ENCODE data around the gene TBC1D22A. TPM values are rescaled to one million over a fixed set of nuclear protein-coding genes. Genes with fewer than 3 reads are reported as not detected.

The TBC1D22A gene
- polyA plus RNA-seq, result 10 to 100 TPM; 17.7 to 26.4 (median 21.0) TPM
- long read RNA-seq, donor 1, transcript TBC1D22A-201 (13 exons, 3,787 nt), result major isoform, 9 of 10 reads
- long read RNA-seq, donor 1, partial matches to known transcripts, result 0 of 10 reads
- long read RNA-seq, donor 1, other reads (novel, unspliced or antisense), result 0 of 10 reads
- long read RNA-seq, donor 2, partial matches to known transcripts, result 0 of 1 reads
- long read RNA-seq, donor 2, other reads (novel, unspliced or antisense), result 0 of 1 reads
- long read RNA-seq, donor 3, partial matches to known transcripts, result 0 of 1 reads
- long read RNA-seq, donor 3, other reads (novel, unspliced or antisense), result 0 of 1 reads
- long read RNA-seq, donor 4, result 0 reads
- long read RNA-seq, donor 5, result 0 reads
- long read RNA-seq, donor 6, partial matches to known transcripts, result 0 of 3 reads
- long read RNA-seq, donor 6, other reads (novel, unspliced or antisense), result 0 of 3 reads
- long read RNA-seq, donor 7, partial matches to known transcripts, result 0 of 2 reads
- long read RNA-seq, donor 7, other reads (novel, unspliced or antisense), result 0 of 2 reads
- long read RNA-seq, donor 8, partial matches to known transcripts, result 0 of 2 reads
- long read RNA-seq, donor 8, other reads (novel, unspliced or antisense), result 0 of 2 reads
- long read RNA-seq, donor 9, partial matches to known transcripts, result 0 of 1 reads
- long read RNA-seq, donor 9, other reads (novel, unspliced or antisense), result 0 of 1 reads
- long read RNA-seq, donor 10, partial matches to known transcripts, result 0 of 4 reads
- long read RNA-seq, donor 10, other reads (novel, unspliced or antisense), result 0 of 4 reads

DNA sequence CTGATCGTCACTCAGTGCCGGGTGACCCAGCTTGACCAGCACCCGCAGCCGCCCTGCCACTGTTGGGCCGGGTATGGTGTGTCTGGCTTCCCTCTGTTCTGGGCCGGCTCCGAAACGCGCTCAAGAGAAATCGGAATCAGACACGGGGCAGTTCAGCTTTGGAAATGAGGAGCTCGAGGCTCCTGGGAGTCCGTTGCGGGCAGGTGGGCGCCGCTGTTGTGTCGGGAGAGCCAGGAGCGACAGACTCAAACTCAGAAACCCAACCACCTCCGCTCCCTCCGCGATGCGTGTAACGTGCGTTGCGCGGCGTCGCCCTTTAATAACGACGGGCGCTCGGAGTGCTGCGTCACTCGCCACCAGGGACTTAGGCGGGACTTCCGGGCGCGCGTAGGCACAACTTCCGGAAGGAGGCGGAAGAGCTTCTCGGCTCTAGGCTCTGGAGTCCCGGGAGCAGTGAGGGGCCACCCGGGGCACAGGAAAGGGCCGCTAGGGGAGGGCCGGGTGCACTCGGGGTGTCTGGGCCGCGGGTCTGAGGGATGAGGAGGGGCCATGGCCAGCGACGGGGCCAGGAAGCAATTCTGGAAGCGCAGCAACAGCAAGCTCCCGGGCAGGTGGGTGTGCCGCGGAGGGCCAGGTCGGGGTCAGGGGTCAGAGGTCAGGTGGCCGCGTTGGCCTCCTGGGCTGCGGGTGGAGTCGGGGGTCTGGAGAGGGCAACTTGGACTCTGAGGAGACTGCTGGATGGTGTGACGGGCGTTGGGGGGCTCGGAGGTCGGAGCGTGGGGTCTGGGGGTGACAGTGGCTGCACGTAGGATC is at the start of gene TBC1D22A:
Gene TBC1D22A (plus strand): TSS at position 413 of the 813 bp plus-strand sequence. CDS start 137 bp downstream, at position 550.
- peaks cover 0 to 11% (median 0%) of the 10 kb centered on the region in 3 donors for H3K36me3 ChIP-seq (ENCODE audit: control insufficient read depth in 3 of 3, insufficient read depth in 2 of 3, low read depth in 1 of 3, low read length in 3 of 3)
- FAIRE-seq (no peak), DNase-seq (peak; percentile 95 to 97)
- no peaks in the 10 kb centered on the region for H3K27me3 ChIP-seq (ENCODE audit: control insufficient read depth in 3 of 3, insufficient read depth in 3 of 3, low read length in 3 of 3)
- H3K4me3 ChIP-seq (ENCODE audit: low read depth in 1 of 3, low read length in 3 of 3), result peak within 1 kb of the TSS; percentile 70 to 87 (median 86)
- H3K4me1 ChIP-seq (ENCODE audit: control insufficient read depth in 3 of 3, insufficient read depth in 2 of 3, low read depth in 1 of 3, low read length in 2 of 3), result peaks cover 0 to 20% (median 3%) of the 10 kb centered on the region in 3 donors
- peak within 1 kb of the TSS; percentile 87 to 96 (median 88) for H3K27ac ChIP-seq (ENCODE audit: low read depth in 1 of 3, low read length in 2 of 3)
- 0 to 1% (median 1%) methylated on average over 63 to 66 of the region's 66 CpGs for WGBS, 3 donors
- H3K9me3 ChIP-seq (ENCODE audit: control insufficient read depth in 2 of 2, insufficient read depth in 1 of 2, low read depth in 1 of 2, low read length in 1 of 2), result no peaks in the 10 kb centered on the region

DNA sequence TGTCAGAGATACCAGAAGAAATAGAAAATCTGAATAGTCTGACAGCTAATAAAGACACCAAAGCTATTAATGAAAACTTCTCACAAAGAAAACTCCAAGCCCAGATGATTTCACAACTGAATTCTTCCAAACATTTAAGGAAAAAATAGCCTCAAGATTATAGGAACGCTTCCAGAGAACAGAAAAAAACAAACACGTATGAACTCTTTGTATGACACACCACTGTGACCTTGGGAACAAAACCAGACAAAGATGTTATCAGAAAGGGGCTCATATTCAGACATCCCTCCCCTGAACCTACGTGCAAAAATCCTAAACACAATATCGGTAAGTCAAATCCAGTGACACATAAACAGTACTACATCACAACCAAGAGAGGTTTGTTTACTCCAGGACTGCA is 47.9 kb upstream of the TBC1D22A start:
- no peak overlapping the region for H3K27ac ChIP-seq (ENCODE audit: low read depth in 1 of 3, low read length in 2 of 3)
- no peak overlapping the region for H3K4me3 ChIP-seq (ENCODE audit: low read depth in 1 of 3, low read length in 3 of 3)
- FAIRE-seq (no peak), DNase-seq (no peak)
- 58 to 80% (median 77%) methylated on average over 4 of the region's 4 CpGs for WGBS, 3 donors
- peaks cover 0 to 2% (median 0%) of the 10 kb centered on the region in 3 donors for H3K4me1 ChIP-seq (ENCODE audit: control insufficient read depth in 3 of 3, insufficient read depth in 2 of 3, low read depth in 1 of 3, low read length in 2 of 3)
- H3K36me3 ChIP-seq (ENCODE audit: control insufficient read depth in 3 of 3, insufficient read depth in 2 of 3, low read depth in 1 of 3, low read length in 3 of 3), result peaks cover 16 to 71% (median 25%) of the 10 kb centered on the region in 3 donors
- H3K27me3 ChIP-seq (ENCODE audit: control insufficient read depth in 3 of 3, insufficient read depth in 3 of 3, low read length in 3 of 3), result no peaks in the 10 kb centered on the region
- no peaks in the 10 kb centered on the region for H3K9me3 ChIP-seq (ENCODE audit: control insufficient read depth in 2 of 2, insufficient read depth in 1 of 2, low read depth in 1 of 2, low read length in 1 of 2)

DNA sequence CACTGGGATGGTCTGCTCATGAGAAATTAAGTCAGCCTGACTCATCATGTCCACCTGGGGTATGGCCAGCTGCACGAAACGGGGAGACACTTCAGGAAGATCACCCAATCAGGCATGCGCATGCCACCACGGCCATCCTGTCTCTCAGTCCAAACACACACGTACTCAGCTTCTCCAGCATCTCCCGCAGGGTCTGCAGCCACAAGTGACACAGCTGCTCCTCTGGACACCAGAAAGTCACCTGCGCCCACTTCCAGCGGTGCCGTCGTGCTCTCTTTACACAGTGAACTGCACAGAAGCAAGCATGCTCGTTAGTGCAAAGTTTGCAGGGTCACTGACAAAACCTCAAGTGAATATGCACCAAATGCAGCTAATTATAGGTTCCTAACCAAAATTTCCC is 42.5 kb upstream of the TBC1D22A start:
- 93 to 94% (median 93%) methylated on average over 11 of the region's 11 CpGs for WGBS, 3 donors
- no peak for FAIRE-seq
- H3K27me3 ChIP-seq (ENCODE audit: control insufficient read depth in 3 of 3, insufficient read depth in 3 of 3, low read length in 3 of 3), result no peaks in the 10 kb centered on the region
- no peak overlapping the region for H3K27ac ChIP-seq (ENCODE audit: low read depth in 1 of 3, low read length in 2 of 3)
- DNase-seq, result no peak
- H3K36me3 ChIP-seq (ENCODE audit: control insufficient read depth in 3 of 3, insufficient read depth in 2 of 3, low read depth in 1 of 3, low read length in 3 of 3), result peaks cover 12 to 77% (median 22%) of the 10 kb centered on the region in 3 donors
- no peak overlapping the region for H3K4me3 ChIP-seq (ENCODE audit: low read depth in 1 of 3, low read length in 3 of 3)
- no peaks in the 10 kb centered on the region for H3K9me3 ChIP-seq (ENCODE audit: control insufficient read depth in 2 of 2, insufficient read depth in 1 of 2, low read depth in 1 of 2, low read length in 1 of 2)
- H3K4me1 ChIP-seq (ENCODE audit: control insufficient read depth in 3 of 3, insufficient read depth in 2 of 3, low read depth in 1 of 3, low read length in 2 of 3), result no peaks in the 10 kb centered on the region

DNA sequence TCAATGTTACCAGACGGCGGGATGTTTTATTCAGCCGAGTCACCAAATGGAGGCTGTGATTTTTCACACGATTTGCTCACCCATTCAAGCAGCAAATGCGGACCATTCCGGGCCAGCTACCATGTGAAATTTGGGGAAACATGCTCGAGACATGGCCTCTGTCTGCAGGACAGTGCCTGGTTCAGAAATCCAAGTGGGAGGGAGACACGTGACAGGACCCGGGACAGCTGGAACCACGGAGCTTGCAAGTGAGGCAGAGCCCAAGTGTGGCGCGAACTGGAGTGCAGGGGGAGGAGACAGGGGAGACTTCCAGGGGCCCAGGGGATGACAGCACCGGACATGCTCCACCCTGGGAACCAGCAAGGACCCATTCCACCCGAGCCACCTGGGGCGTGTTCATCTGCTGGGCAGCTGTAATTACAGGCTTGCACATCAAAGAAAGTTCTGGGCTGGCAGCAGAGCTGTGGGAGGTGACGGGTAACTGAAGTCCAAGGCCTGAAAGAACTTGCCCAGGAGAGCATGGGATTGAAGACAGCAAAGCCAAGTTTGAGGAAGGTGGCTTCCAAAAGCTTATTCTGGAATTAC is 40.9 kb upstream of the TBC1D22A start:
- 65 to 77% (median 69%) methylated on average over 16 of the region's 16 CpGs for WGBS, 3 donors

GRCh38 chr22:46723882-46724281 is 38.6 kb upstream of the TBC1D22A start:
- no peaks in the 10 kb centered on the region for H3K9me3 ChIP-seq (ENCODE audit: control insufficient read depth in 2 of 2, insufficient read depth in 1 of 2, low read depth in 1 of 2, low read length in 1 of 2)
- FAIRE-seq, result no peak
- WGBS, 3 donors, result 90 to 93% (median 92%) methylated on average over 9 of the region's 9 CpGs
- peaks cover 7 to 10% (median 10%) of the 10 kb centered on the region in 3 donors for H3K4me1 ChIP-seq (ENCODE audit: control insufficient read depth in 3 of 3, insufficient read depth in 2 of 3, low read depth in 1 of 3, low read length in 2 of 3)
- no peaks in the 10 kb centered on the region for H3K27me3 ChIP-seq (ENCODE audit: control insufficient read depth in 3 of 3, insufficient read depth in 3 of 3, low read length in 3 of 3)
- no peak overlapping the region for H3K27ac ChIP-seq (ENCODE audit: low read depth in 1 of 3, low read length in 2 of 3)
- no peak overlapping the region for H3K4me3 ChIP-seq (ENCODE audit: low read depth in 1 of 3, low read length in 3 of 3)
- DNase-seq, result no peak
- peaks cover 7 to 83% (median 12%) of the 10 kb centered on the region in 3 donors for H3K36me3 ChIP-seq (ENCODE audit: control insufficient read depth in 3 of 3, insufficient read depth in 2 of 3, low read depth in 1 of 3, low read length in 3 of 3)

More for the DNA sequence above, 40.9 kb upstream of the TBC1D22A start:
- FAIRE-seq, result no peak
- Histone ChIP-seq H3K27ac (ENCODE audit: low read depth in 1 of 3, low read length in 2 of 3) (no peak overlapping the region), H3K9me3 (ENCODE audit: control insufficient read depth in 2 of 2, insufficient read depth in 1 of 2, low read depth in 1 of 2, low read length in 1 of 2) (no peaks in the 10 kb centered on the region), H3K36me3 (ENCODE audit: control insufficient read depth in 3 of 3, insufficient read depth in 2 of 3, low read depth in 1 of 3, low read length in 3 of 3) (peaks cover 10 to 82% (median 22%) of the 10 kb centered on the region in 3 donors), H3K4me1 (ENCODE audit: control insufficient read depth in 3 of 3, insufficient read depth in 2 of 3, low read depth in 1 of 3, low read length in 2 of 3) (no peaks in the 10 kb centered on the region), H3K27me3 (ENCODE audit: control insufficient read depth in 3 of 3, insufficient read depth in 3 of 3, low read length in 3 of 3) (no peaks in the 10 kb centered on the region), H3K4me3 (ENCODE audit: low read depth in 1 of 3, low read length in 3 of 3) (no peak overlapping the region)
- no peak for DNase-seq

GRCh38 chr22:46725096-46725495 is 37.4 kb upstream of the TBC1D22A start:
- H3K27me3 ChIP-seq (ENCODE audit: control insufficient read depth in 3 of 3, insufficient read depth in 3 of 3, low read length in 3 of 3), result no peaks in the 10 kb centered on the region
- no peak for DNase-seq
- no peak for FAIRE-seq
- H3K27ac ChIP-seq (ENCODE audit: low read depth in 1 of 3, low read length in 2 of 3), result no peak overlapping the region
- peaks cover under 1 to 80% (median 6%) of the 10 kb centered on the region in 3 donors for H3K36me3 ChIP-seq (ENCODE audit: control insufficient read depth in 3 of 3, insufficient read depth in 2 of 3, low read depth in 1 of 3, low read length in 3 of 3)
- WGBS, 3 donors, result 89 to 94% (median 90%) methylated on average over 18 of the region's 18 CpGs
- H3K4me1 ChIP-seq (ENCODE audit: control insufficient read depth in 3 of 3, insufficient read depth in 2 of 3, low read depth in 1 of 3, low read length in 2 of 3), result peaks cover 7 to 10% (median 10%) of the 10 kb centered on the region in 3 donors
- no peaks in the 10 kb centered on the region for H3K9me3 ChIP-seq (ENCODE audit: control insufficient read depth in 2 of 2, insufficient read depth in 1 of 2, low read depth in 1 of 2, low read length in 1 of 2)
- no peak overlapping the region for H3K4me3 ChIP-seq (ENCODE audit: low read depth in 1 of 3, low read length in 3 of 3)

GRCh38 chr22:46726066-46726985 is 36.1 kb upstream of the TBC1D22A start:
- Histone ChIP-seq H3K27ac (ENCODE audit: low read depth in 1 of 3, low read length in 2 of 3) (no peak overlapping the region), H3K27me3 (ENCODE audit: control insufficient read depth in 3 of 3, insufficient read depth in 3 of 3, low read length in 3 of 3) (no peaks in the 10 kb centered on the region), H3K4me3 (ENCODE audit: low read depth in 1 of 3, low read length in 3 of 3) (no peak overlapping the region), H3K4me1 (ENCODE audit: control insufficient read depth in 3 of 3, insufficient read depth in 2 of 3, low read depth in 1 of 3, low read length in 2 of 3) (peaks cover 12 to 19% (median 14%) of the 10 kb centered on the region in 3 donors), H3K36me3 (ENCODE audit: control insufficient read depth in 3 of 3, insufficient read depth in 2 of 3, low read depth in 1 of 3, low read length in 3 of 3) (peaks cover 0 to 81% (median 6%) of the 10 kb centered on the region in 3 donors), H3K9me3 (ENCODE audit: control insufficient read depth in 2 of 2, insufficient read depth in 1 of 2, low read depth in 1 of 2, low read length in 1 of 2) (no peaks in the 10 kb centered on the region)
- no peak for DNase-seq
- 73 to 80% (median 75%) methylated on average over 38 of the region's 38 CpGs for WGBS, 3 donors
- FAIRE-seq, result no peak
